ENCODE measurements around the gene RMND5B.

The RMND5B gene

GRCh38 chr5:178143901-178144300, 13.1 kb downstream of the RMND5B start:
- H3K14ac ChIP-seq (ENCODE audit: low read length) = no peak overlapping the region
- H4K91ac ChIP-seq (ENCODE audit: low read depth, low read length) = no peak overlapping the region
- H4K8ac ChIP-seq (ENCODE audit: low read depth, low read length) = no peak overlapping the region
- no peak overlapping the region for H3K23ac ChIP-seq (ENCODE audit: low read length)
- no peaks in the 10 kb centered on the region for H3K79me1 ChIP-seq (ENCODE audit: low read length)
- peak overlapping the region; percentile 5 for H3K18ac ChIP-seq (ENCODE audit: low read length)
- H3K4me3 ChIP-seq (ENCODE audit: low read depth, low read length) = no peak overlapping the region
- H3K4me2 ChIP-seq (ENCODE audit: low read length) = no peak overlapping the region
- no peak overlapping the region for H2AFZ ChIP-seq (ENCODE audit: insufficient read depth, low read length, poor library complexity)
- no peak overlapping the region for H3K27ac ChIP-seq (ENCODE audit: low read depth, low read length)
- no peaks in the 10 kb centered on the region for H3K27me3 ChIP-seq (ENCODE audit: insufficient read depth, low read length)
- no CpG with 5 or more reads among the region's 10 CpGs for WGBS (ENCODE audit: extremely low coverage, insufficient coverage, insufficient read length)
- no peak overlapping the region for H2AK5ac ChIP-seq (ENCODE audit: low read length)
- peaks cover 46 to 56% of the 10 kb centered on the region in 2 experiments for H3K36me3 ChIP-seq (ENCODE audit: control insufficient read depth in 1 of 2, insufficient read depth in 2 of 2, low read length in 2 of 2)
- H3K9me3 ChIP-seq (ENCODE audit: insufficient read depth, low read depth, low read length) = peaks cover 3% of the 10 kb centered on the region
- H3K4me1 ChIP-seq (ENCODE audit: control insufficient read depth in 1 of 2, insufficient read depth in 2 of 2, low read length in 2 of 2) = peaks cover 2 to 3% of the 10 kb centered on the region in 2 experiments
- no peak overlapping the region for H2BK12ac ChIP-seq (ENCODE audit: low read length)
- H4K12ac ChIP-seq (ENCODE audit: low read depth, low read length) = no peak overlapping the region
- H3K4ac ChIP-seq (ENCODE audit: low read depth, low read length) = no peak overlapping the region
- H3K9ac ChIP-seq (ENCODE audit: low read length) = no peak overlapping the region
- DNase-seq = no peak
- H3K79me2 ChIP-seq (ENCODE audit: control insufficient read depth, insufficient read depth, low read length, poor library complexity) = no peaks in the 10 kb centered on the region
- H2BK5ac ChIP-seq (ENCODE audit: low read depth, low read length, poor library complexity) = no peak overlapping the region
- no peak overlapping the region for H2BK120ac ChIP-seq (ENCODE audit: insufficient read depth, low read length, poor library complexity)

- Histone ChIP-seq H3K79me1 (ENCODE audit: low read length) (no peaks in the 10 kb centered on the region), H3K14ac (ENCODE audit: low read length) (no peak overlapping the region), H4K91ac (ENCODE audit: low read depth, low read length) (no peak overlapping the region), H2BK12ac (ENCODE audit: low read length) (no peak overlapping the region), H3K4me2 (ENCODE audit: low read length) (no peak overlapping the region), H3K36me3 (ENCODE audit: control insufficient read depth in 1 of 2, insufficient read depth in 2 of 2, low read length in 2 of 2) (peaks cover 66 to 79% of the 10 kb centered on the region in 2 experiments), H3K9ac (ENCODE audit: low read length) (no peak overlapping the region), H3K4me3 (ENCODE audit: low read depth, low read length) (no peak overlapping the region), H2BK5ac (ENCODE audit: low read depth, low read length, poor library complexity) (no peak overlapping the region), H2AFZ (ENCODE audit: insufficient read depth, low read length, poor library complexity) (no peak overlapping the region), H3K9me3 (ENCODE audit: insufficient read depth, low read depth, low read length) (peaks cover 3% of the 10 kb centered on the region), H3K79me2 (ENCODE audit: control insufficient read depth, insufficient read depth, low read length, poor library complexity) (no peaks in the 10 kb centered on the region), H4K8ac (ENCODE audit: low read depth, low read length) (no peak overlapping the region), H3K23ac (ENCODE audit: low read length) (no peak overlapping the region), H2AK5ac (ENCODE audit: low read length) (no peak overlapping the region), H3K27ac (ENCODE audit: low read depth, low read length) (no peak overlapping the region), H3K18ac (ENCODE audit: low read length) (no peak overlapping the region), H3K4ac (ENCODE audit: low read depth, low read length) (no peak overlapping the region), H4K12ac (ENCODE audit: low read depth, low read length) (no peak overlapping the region), H2BK120ac (ENCODE audit: insufficient read depth, low read length, poor library complexity) (no peak overlapping the region), H3K4me1 (ENCODE audit: control insufficient read depth in 1 of 2, insufficient read depth in 2 of 2, low read length in 2 of 2) (peaks cover 2 to 3% of the 10 kb centered on the region in 2 experiments), H3K27me3 (ENCODE audit: insufficient read depth, low read length) (no peaks in the 10 kb centered on the region)
- DNase-seq = peak; percentile 86 to 92
- no CpG with 5 or more reads among the region's 14 CpGs for WGBS (ENCODE audit: extremely low coverage, insufficient coverage, insufficient read length)
Observed at GRCh38 chr5:178145965-178146820, 15.4 kb downstream of the RMND5B start.

- H3K4me2 ChIP-seq (ENCODE audit: low read length) = no peak overlapping the region
- no peak overlapping the region for H2BK12ac ChIP-seq (ENCODE audit: low read length)
- H3K27me3 ChIP-seq (ENCODE audit: insufficient read depth, low read length) = no peaks in the 10 kb centered on the region
- H3K79me1 ChIP-seq (ENCODE audit: low read length) = no peaks in the 10 kb centered on the region
- no peak overlapping the region for H3K27ac ChIP-seq (ENCODE audit: low read depth, low read length)
- no peak overlapping the region for H4K12ac ChIP-seq (ENCODE audit: low read depth, low read length)
- no peak overlapping the region for H4K91ac ChIP-seq (ENCODE audit: low read depth, low read length)
- DNase-seq = no peak
- H4K8ac ChIP-seq (ENCODE audit: low read depth, low read length) = no peak overlapping the region
- no peak overlapping the region for H3K4ac ChIP-seq (ENCODE audit: low read depth, low read length)
- no peak overlapping the region for H3K14ac ChIP-seq (ENCODE audit: low read length)
- H2AK5ac ChIP-seq (ENCODE audit: low read length) = no peak overlapping the region
- no peaks in the 10 kb centered on the region for H3K79me2 ChIP-seq (ENCODE audit: control insufficient read depth, insufficient read depth, low read length, poor library complexity)
- H2BK120ac ChIP-seq (ENCODE audit: insufficient read depth, low read length, poor library complexity) = no peak overlapping the region
- H3K36me3 ChIP-seq (ENCODE audit: control insufficient read depth in 1 of 2, insufficient read depth in 2 of 2, low read length in 2 of 2) = peaks cover 67 to 80% of the 10 kb centered on the region in 2 experiments
- H3K18ac ChIP-seq (ENCODE audit: low read length) = no peak overlapping the region
- peaks cover 3% of the 10 kb centered on the region for H3K9me3 ChIP-seq (ENCODE audit: insufficient read depth, low read depth, low read length)
- no peak overlapping the region for H3K9ac ChIP-seq (ENCODE audit: low read length)
- no CpG with 5 or more reads among the region's 15 CpGs for WGBS (ENCODE audit: extremely low coverage, insufficient coverage, insufficient read length)
- H2BK5ac ChIP-seq (ENCODE audit: low read depth, low read length, poor library complexity) = no peak overlapping the region
- H3K4me1 ChIP-seq (ENCODE audit: control insufficient read depth in 1 of 2, insufficient read depth in 2 of 2, low read length in 2 of 2) = peaks cover 2 to 3% of the 10 kb centered on the region in 2 experiments
- no peak overlapping the region for H3K23ac ChIP-seq (ENCODE audit: low read length)
- H3K4me3 ChIP-seq (ENCODE audit: low read depth, low read length) = no peak overlapping the region
- H2AFZ ChIP-seq (ENCODE audit: insufficient read depth, low read length, poor library complexity) = no peak overlapping the region
Observed at GRCh38 chr5:178147406-178147805, 16.6 kb downstream of the RMND5B start.

- H3K27ac ChIP-seq (ENCODE audit: low read depth, low read length) = no peak overlapping the region
- peaks cover 4% of the 10 kb centered on the region for H3K79me2 ChIP-seq (ENCODE audit: control insufficient read depth, insufficient read depth, low read length, poor library complexity)
- no peak overlapping the region for H2BK12ac ChIP-seq (ENCODE audit: low read length)
- no peak overlapping the region for H2AFZ ChIP-seq (ENCODE audit: insufficient read depth, low read length, poor library complexity)
- H3K9me3 ChIP-seq (ENCODE audit: insufficient read depth, low read depth, low read length) = no peaks in the 10 kb centered on the region
- peaks cover 7 to 11% of the 10 kb centered on the region in 2 experiments for H3K4me1 ChIP-seq (ENCODE audit: control insufficient read depth in 1 of 2, insufficient read depth in 2 of 2, low read length in 2 of 2)
- H2BK120ac ChIP-seq (ENCODE audit: insufficient read depth, low read length, poor library complexity) = no peak overlapping the region
- H3K18ac ChIP-seq (ENCODE audit: low read length) = no peak overlapping the region
- no peak overlapping the region for H4K12ac ChIP-seq (ENCODE audit: low read depth, low read length)
- peaks cover 3% of the 10 kb centered on the region for H3K79me1 ChIP-seq (ENCODE audit: low read length)
- DNase-seq = no peak
- no peak overlapping the region for H3K9ac ChIP-seq (ENCODE audit: low read length)
- H3K27me3 ChIP-seq (ENCODE audit: insufficient read depth, low read length) = no peaks in the 10 kb centered on the region
- no peak overlapping the region for H3K14ac ChIP-seq (ENCODE audit: low read length)
- H3K4ac ChIP-seq (ENCODE audit: low read depth, low read length) = no peak overlapping the region
- no peak overlapping the region for H2AK5ac ChIP-seq (ENCODE audit: low read length)
- no CpG with 5 or more reads among the region's 11 CpGs for WGBS (ENCODE audit: extremely low coverage, insufficient coverage, insufficient read length)
- no peak overlapping the region for H4K8ac ChIP-seq (ENCODE audit: low read depth, low read length)
- no peak overlapping the region for H3K4me3 ChIP-seq (ENCODE audit: low read depth, low read length)
- H2BK5ac ChIP-seq (ENCODE audit: low read depth, low read length, poor library complexity) = no peak overlapping the region
- H4K91ac ChIP-seq (ENCODE audit: low read depth, low read length) = no peak overlapping the region
- H3K36me3 ChIP-seq (ENCODE audit: control insufficient read depth in 1 of 2, insufficient read depth in 2 of 2, low read length in 2 of 2) = peaks cover 52 to 66% of the 10 kb centered on the region in 2 experiments
- no peak overlapping the region for H3K23ac ChIP-seq (ENCODE audit: low read length)
- H3K4me2 ChIP-seq (ENCODE audit: low read length) = no peak overlapping the region
Observed at GRCh38 chr5:178149199-178149932, 18.6 kb downstream of the RMND5B start.

Data from trophoblast cell (in vitro differentiated cells and primary cell).